Activated CD8-positive, alpha-beta T cell treated with anti-CD3 and anti-CD28 coated beads for 36 hours (primary cell): ENCODE measurements around the gene ACTR2. TPM values are rescaled to one million over a fixed set of nuclear protein-coding genes. Genes with fewer than 3 reads are reported as not detected.

Experiments used
- ATAC-seq: fragments of 200-7000 bp; cut with Tn5 transposase; one replicate; pipeline ENCODE4 v1.10.0; 2021; ENCODE audit warnings: mild to moderate bottlenecking, moderate library complexity
- CTCF ChIA-PET: fragments of 350-600 bp; sonication (Branson Sonifier 250); formaldehyde crosslinking; loops from one replicate; lab custom pipeline; 2021; ENCODE audit warnings: antibody characterized with exemption; lab: Charles Lee
- POLR2A ChIA-PET: fragments of 350-600 bp; sonication (Branson Sonifier 250); formaldehyde crosslinking; loops from one replicate; lab custom pipeline; 2021; ENCODE audit warnings: antibody characterized with exemption; lab: Charles Lee
- DNase-seq: peaks from one replicate; pipeline ENCODE4 v3.0.0-alpha.2; 2020
- H3K27ac Mint-ChIP-seq: one replicate; pipeline ENCODE4 v1.8.0; 2021; ENCODE audit warnings: mild to moderate bottlenecking, mixed read lengths
- H3K27me3 Mint-ChIP-seq: one replicate; pipeline ENCODE4 v1.8.0; 2021; ENCODE audit warnings: mixed read lengths
- H3K36me3 Mint-ChIP-seq: one replicate; pipeline ENCODE4 v1.8.0; 2021; ENCODE audit warnings: low read depth, mixed read lengths
- H3K4me1 Mint-ChIP-seq: one replicate; pipeline ENCODE4 v1.8.0; 2021; ENCODE audit warnings: low read depth, mixed read lengths
- H3K4me3 Mint-ChIP-seq: one replicate; pipeline ENCODE4 v1.8.0; 2021; ENCODE audit warnings: mild to moderate bottlenecking, moderate library complexity, mixed read lengths
- H3K9me3 Mint-ChIP-seq: one replicate; pipeline ENCODE4 v1.8.0; 2021; ENCODE audit warnings: mixed read lengths
- intact Hi-C: fragments of 100-400 bp; cut with micrococcal nuclease; formaldehyde crosslinking; loops from one replicate; pipeline ENCODE4 v1.10.0; 2022
- total RNA-seq, 2 experiments: library from RNA; stranded (reverse); gene quantifications; one replicate each; pipeline ENCODE4 v1.2.3, GENCODE V29; 2021
- TF ChIP-seq, protein P1 (sequence below): fragments of 200-600 bp; IDR thresholded peaks from one replicate; pipeline ENCODE4 v1.8.0; 2022; ENCODE audit warnings: antibody characterized with exemption, mild to moderate bottlenecking

The ACTR2 gene
- total RNA-seq, 2 experiments from 2014 or later: 331 to 341 TPM

- CTCF ChIA-PET: interaction anchor here (1.0 to 2.0 kb wide), 2 partner anchors 39 to 310 kb away, joined by 3 to 4 read pairs; no protein-coding TSS in a partner anchor
Measured at GRCh38 chr2:65263262-65263661, 35.6 kb downstream of the ACTR2 start.

GRCh38 chr2:65263986-65264385 is 36.4 kb downstream of the ACTR2 start:
- intact Hi-C loops: no loop called here
- DNase-seq (no peak), ATAC-seq (no peak)
- Mint-ChIP-seq H3K27me3 (no peaks in the 10 kb centered on the region), H3K9me3 (no peaks in the 10 kb centered on the region), H3K4me1 (peaks cover 18% of the 10 kb centered on the region), H3K4me3 (no peak overlapping the region), H3K36me3 (peaks cover 40% of the 10 kb centered on the region), H3K27ac (no peak overlapping the region)
- ChIA-PET POLR2A (no interaction called here), CTCF (interaction anchor here (2.0 to 4.3 kb wide), 2 partner anchors 12 to 38 kb away, joined by 4 to 23 read pairs; no protein-coding TSS in a partner anchor)
- TF ChIP-seq, protein P1, sequence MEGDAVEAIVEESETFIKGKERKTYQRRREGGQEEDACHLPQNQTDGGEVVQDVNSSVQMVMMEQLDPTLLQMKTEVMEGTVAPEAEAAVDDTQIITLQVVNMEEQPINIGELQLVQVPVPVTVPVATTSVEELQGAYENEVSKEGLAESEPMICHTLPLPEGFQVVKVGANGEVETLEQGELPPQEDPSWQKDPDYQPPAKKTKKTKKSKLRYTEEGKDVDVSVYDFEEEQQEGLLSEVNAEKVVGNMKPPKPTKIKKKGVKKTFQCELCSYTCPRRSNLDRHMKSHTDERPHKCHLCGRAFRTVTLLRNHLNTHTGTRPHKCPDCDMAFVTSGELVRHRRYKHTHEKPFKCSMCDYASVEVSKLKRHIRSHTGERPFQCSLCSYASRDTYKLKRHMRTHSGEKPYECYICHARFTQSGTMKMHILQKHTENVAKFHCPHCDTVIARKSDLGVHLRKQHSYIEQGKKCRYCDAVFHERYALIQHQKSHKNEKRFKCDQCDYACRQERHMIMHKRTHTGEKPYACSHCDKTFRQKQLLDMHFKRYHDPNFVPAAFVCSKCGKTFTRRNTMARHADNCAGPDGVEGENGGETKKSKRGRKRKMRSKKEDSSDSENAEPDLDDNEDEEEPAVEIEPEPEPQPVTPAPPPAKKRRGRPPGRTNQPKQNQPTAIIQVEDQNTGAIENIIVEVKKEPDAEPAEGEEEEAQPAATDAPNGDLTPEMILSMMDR: no peak

More at GRCh38 chr2:65263262-65263661, 35.6 kb downstream of the ACTR2 start:
- intact Hi-C loops: no loop called here
- DNase-seq: no peak
- H3K9me3 Mint-ChIP-seq: no peaks in the 10 kb centered on the region
- peaks cover 21% of the 10 kb centered on the region for H3K4me1 Mint-ChIP-seq
- TF ChIP-seq, protein P1: no peak
- no peak for ATAC-seq
- no peak overlapping the region for H3K27ac Mint-ChIP-seq
- POLR2A ChIA-PET: no interaction called here
- peaks cover 37% of the 10 kb centered on the region for H3K36me3 Mint-ChIP-seq
- no peak overlapping the region for H3K4me3 Mint-ChIP-seq
- H3K27me3 Mint-ChIP-seq: no peaks in the 10 kb centered on the region

GRCh38 chr2:65264821-65265670 is 37.4 kb downstream of the ACTR2 start:
- Mint-ChIP-seq H3K27ac (no peak overlapping the region), H3K4me3 (no peak overlapping the region), H3K9me3 (no peaks in the 10 kb centered on the region), H3K36me3 (peaks cover 44% of the 10 kb centered on the region), H3K27me3 (no peaks in the 10 kb centered on the region), H3K4me1 (peaks cover 18% of the 10 kb centered on the region)
- ChIA-PET POLR2A (interaction anchor here (2.6 kb wide), 1 partner anchor 11 kb away, joined by 7 read pairs; no protein-coding TSS in a partner anchor), CTCF (interaction anchor here (0.6 to 4.3 kb wide), 21 partner anchors 11 to 311 kb away, joined by 3 to 23 read pairs (median 3); partner anchors contain the start of gene ACTR2)
- intact Hi-C loops: loop anchor here (5.0 kb wide), 2 partner anchors 287 to 307 kb away; no protein-coding TSS in a partner anchor
- ATAC-seq (no peak), DNase-seq (peak; percentile 20)
- TF ChIP-seq, protein P1: peak; percentile 87

GRCh38 chr2:65265671-65266045 is 38.0 kb downstream of the ACTR2 start:
- H3K9me3 Mint-ChIP-seq: no peaks in the 10 kb centered on the region
- H3K4me3 Mint-ChIP-seq: no peak overlapping the region
- intact Hi-C loops: loop anchor here (5.0 kb wide), 2 partner anchors 287 to 307 kb away; no protein-coding TSS in a partner anchor
- DNase-seq (no peak), ATAC-seq (no peak)
- H3K27ac Mint-ChIP-seq: no peak overlapping the region
- CTCF ChIA-PET: interaction anchor here (1.0 to 4.3 kb wide), 18 partner anchors 10 to 311 kb away, joined by 3 to 23 read pairs (median 3); partner anchors contain the start of gene ACTR2
- H3K27me3 Mint-ChIP-seq: no peaks in the 10 kb centered on the region
- peaks cover 47% of the 10 kb centered on the region for H3K36me3 Mint-ChIP-seq
- peaks cover 18% of the 10 kb centered on the region for H3K4me1 Mint-ChIP-seq
- TF ChIP-seq, protein P1: no peak
- POLR2A ChIA-PET: interaction anchor here (2.6 kb wide), 1 partner anchor 10 kb away, joined by 7 read pairs; no protein-coding TSS in a partner anchor
